HEK293T (cell line): Measurements from ENCODE around the gene RAD51B.

ENCODE experiments used
- BHLHE40 ChIP-seq: fragments of 450-650 bp; IDR thresholded peaks from 2 replicates; pipeline ENCODE4 v1.6.1; 2016; ENCODE audit warnings: mild to moderate bottlenecking, moderate library complexity, borderline replicate concordance
- CTBP1 ChIP-seq: fragments of 450-650 bp; IDR thresholded peaks from 2 replicates; pipeline ENCODE4 v1.6.1; 2016; ENCODE audit warnings: borderline replicate concordance
- HDGF ChIP-seq: fragments of 450-650 bp; IDR thresholded peaks from 2 replicates; pipeline ENCODE4 v1.6.1; 2017; ENCODE audit warnings: antibody characterized with exemption, borderline replicate concordance
- LEF1 ChIP-seq: fragments of 450-650 bp; IDR thresholded peaks from 2 replicates; pipeline ENCODE4 v1.6.1; 2017; ENCODE audit warnings: mild to moderate bottlenecking, borderline replicate concordance
- NFRKB ChIP-seq: fragments of 450-650 bp; IDR thresholded peaks from 2 replicates; pipeline ENCODE4 v1.6.1; 2016; ENCODE audit warnings: mild to moderate bottlenecking, moderate library complexity
- PKNOX1 ChIP-seq: fragments of 450-650 bp; IDR thresholded peaks from 2 replicates; pipeline ENCODE4 v1.6.1; 2016
- SP1 ChIP-seq: fragments of 450-650 bp; IDR thresholded peaks from 2 replicates; pipeline ENCODE4 v1.6.1; 2017
- ZNF384 ChIP-seq: fragments of 450-650 bp; IDR thresholded peaks from 2 replicates; pipeline ENCODE4 v1.6.1; 2016

- TF ChIP-seq SP1 (no peak), NFRKB (no peak), ZNF384 (no peak), BHLHE40 (no peak), CTBP1 (no peak), PKNOX1 (no peak), HDGF (no peak), LEF1 (no peak)
These were observed 61.6 kb downstream of the RAD51B start for GRCh38 chr14:67881225-67881624.
